ENCODE results near the gene SUN5.

The SUN5 gene

GRCh38 chr20:32991383-32991782, 12.8 kb downstream of the SUN5 start:
- DNase-seq = no peak

GRCh38 chr20:32990426-32990825, 13.8 kb downstream of the SUN5 start:
- DNase-seq = no peak

GRCh38 chr20:32989507-32990283, 14.5 kb downstream of the SUN5 start:
- DNase-seq = no peak

- no peak for DNase-seq
Measured at GRCh38 chr20:32988008-32988407, 16.2 kb downstream of the SUN5 start.

- no peak for DNase-seq
Measured at GRCh38 chr20:32987044-32987825, 17.0 kb downstream of the SUN5 start.

GRCh38 chr20:32986331-32986966, 17.8 kb downstream of the SUN5 start:
- DNase-seq = no peak

GRCh38 chr20:32985596-32985995, 18.6 kb downstream of the SUN5 start:
- no peak for DNase-seq

GRCh38 chr20:32984631-32985354, 19.4 kb downstream of the SUN5 start:
- DNase-seq = no peak

GRCh38 chr20:32984196-32984595, 20.0 kb downstream of the SUN5 start:
- no peak for DNase-seq

GRCh38 chr20:32983459-32984112, 20.6 kb downstream of the SUN5 start:
- DNase-seq = no peak

GRCh38 chr20:32982617-32983458, 21.4 kb downstream of the SUN5 start:
- peak; percentile 15 for DNase-seq

GRCh38 chr20:32980990-32981389, 23.2 kb downstream of the SUN5 start:
- no peak for DNase-seq

- DNase-seq = peak; percentile 8
Measured at GRCh38 chr20:32980131-32980941, 23.9 kb downstream of the SUN5 start.

GRCh38 chr20:32979201-32979998, 24.8 kb downstream of the SUN5 start:
- DNase-seq = no peak

GRCh38 chr20:32978009-32978335, 26.3 kb downstream of the SUN5 start:
- DNase-seq = no peak

- DNase-seq = no peak
Measured at GRCh38 chr20:32977281-32978008, 26.8 kb downstream of the SUN5 start.

- no peak for DNase-seq
Measured at GRCh38 chr20:32976746-32977145, 27.5 kb downstream of the SUN5 start.

GRCh38 chr20:32975698-32976674, 28.2 kb downstream of the SUN5 start:
- no peak for DNase-seq
